RWPE1 (cell line): ENCODE results near the gene CTDNEP1.

Experiments used
- CTCF ChIA-PET: fragments of 350-600 bp; sonication (Branson Sonifier 250); formaldehyde crosslinking; extraction: SDS; loops from one replicate; lab custom pipeline; 2021; lab: Yijun Ruan, JAX
- POLR2A ChIA-PET: fragments of 400-600 bp; formaldehyde crosslinking; extraction: SDS; loops from one replicate; lab custom pipeline; 2020; ENCODE audit warnings: antibody characterized with exemption; ENCODE audit not compliant: low non-redundant PET; lab: Yijun Ruan, JAX
- DNase-seq: peaks from one replicate; pipeline ENCODE4 v3.0.0; 2012; ENCODE audit warnings: low spot score
- H3K27ac ChIP-seq: fragments of 450-650 bp; 2 replicates; pipeline ENCODE4 v1.5.1; 2017
- TF ChIP-seq, protein P1 (sequence below): fragments of 450-650 bp; conservative IDR thresholded peaks from 2 replicates; pipeline ENCODE4 v1.5.1; 2017; ENCODE audit warnings: low read depth, mild to moderate bottlenecking

The CTDNEP1 gene

DNA sequence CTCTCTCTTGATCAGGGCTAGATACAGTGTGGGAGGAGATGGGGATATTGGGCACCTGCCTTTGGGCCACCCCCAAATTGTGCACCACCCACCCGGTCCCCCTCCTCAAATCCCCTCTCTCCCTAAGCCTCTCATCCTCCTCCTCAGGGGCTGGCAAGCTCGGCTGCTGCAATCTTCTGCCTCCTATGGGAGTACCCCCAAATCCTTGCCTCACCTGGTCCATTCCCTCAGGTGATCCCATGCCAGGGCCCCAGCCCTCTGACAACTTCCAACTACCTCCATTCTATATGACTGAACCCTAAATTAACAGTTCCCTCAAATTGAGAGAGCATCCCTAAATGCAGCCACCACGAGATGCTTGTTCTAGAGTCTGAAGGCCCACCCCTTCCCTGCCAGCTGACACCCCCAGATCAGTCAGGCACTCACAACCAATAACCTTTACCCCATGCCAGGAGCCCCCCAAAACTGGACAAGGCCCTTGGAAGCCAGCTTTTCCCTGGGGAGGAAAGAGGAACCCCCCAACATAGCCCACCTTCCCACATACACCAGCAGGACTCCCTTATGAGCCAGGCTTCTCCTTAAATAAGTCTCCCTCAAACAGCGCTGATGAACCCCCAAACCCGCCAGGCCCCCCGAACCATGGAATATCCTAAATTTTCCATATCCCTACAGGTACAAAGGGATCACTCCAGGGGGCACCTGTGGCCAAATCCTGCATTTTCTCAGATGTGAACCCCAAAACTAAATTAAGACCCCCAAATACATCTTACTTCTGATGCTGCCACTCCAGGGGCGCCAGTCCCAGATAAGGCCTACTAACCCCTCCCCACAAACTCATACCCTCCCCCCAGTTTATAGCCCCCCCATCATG, 35.1 kb downstream of the CTDNEP1 start:
- H3K27ac ChIP-seq = peak overlapping the region; percentile 99
- DNase-seq = no peak
- POLR2A ChIA-PET = no interaction called here
- CTCF ChIA-PET = interaction anchor here (0.6 to 1.4 kb wide), 2 partner anchors 8 to 171 kb away, joined by 3 to 4 read pairs; no protein-coding TSS in a partner anchor
- TF ChIP-seq, protein P1, sequence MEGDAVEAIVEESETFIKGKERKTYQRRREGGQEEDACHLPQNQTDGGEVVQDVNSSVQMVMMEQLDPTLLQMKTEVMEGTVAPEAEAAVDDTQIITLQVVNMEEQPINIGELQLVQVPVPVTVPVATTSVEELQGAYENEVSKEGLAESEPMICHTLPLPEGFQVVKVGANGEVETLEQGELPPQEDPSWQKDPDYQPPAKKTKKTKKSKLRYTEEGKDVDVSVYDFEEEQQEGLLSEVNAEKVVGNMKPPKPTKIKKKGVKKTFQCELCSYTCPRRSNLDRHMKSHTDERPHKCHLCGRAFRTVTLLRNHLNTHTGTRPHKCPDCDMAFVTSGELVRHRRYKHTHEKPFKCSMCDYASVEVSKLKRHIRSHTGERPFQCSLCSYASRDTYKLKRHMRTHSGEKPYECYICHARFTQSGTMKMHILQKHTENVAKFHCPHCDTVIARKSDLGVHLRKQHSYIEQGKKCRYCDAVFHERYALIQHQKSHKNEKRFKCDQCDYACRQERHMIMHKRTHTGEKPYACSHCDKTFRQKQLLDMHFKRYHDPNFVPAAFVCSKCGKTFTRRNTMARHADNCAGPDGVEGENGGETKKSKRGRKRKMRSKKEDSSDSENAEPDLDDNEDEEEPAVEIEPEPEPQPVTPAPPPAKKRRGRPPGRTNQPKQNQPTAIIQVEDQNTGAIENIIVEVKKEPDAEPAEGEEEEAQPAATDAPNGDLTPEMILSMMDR = no peak

DNA sequence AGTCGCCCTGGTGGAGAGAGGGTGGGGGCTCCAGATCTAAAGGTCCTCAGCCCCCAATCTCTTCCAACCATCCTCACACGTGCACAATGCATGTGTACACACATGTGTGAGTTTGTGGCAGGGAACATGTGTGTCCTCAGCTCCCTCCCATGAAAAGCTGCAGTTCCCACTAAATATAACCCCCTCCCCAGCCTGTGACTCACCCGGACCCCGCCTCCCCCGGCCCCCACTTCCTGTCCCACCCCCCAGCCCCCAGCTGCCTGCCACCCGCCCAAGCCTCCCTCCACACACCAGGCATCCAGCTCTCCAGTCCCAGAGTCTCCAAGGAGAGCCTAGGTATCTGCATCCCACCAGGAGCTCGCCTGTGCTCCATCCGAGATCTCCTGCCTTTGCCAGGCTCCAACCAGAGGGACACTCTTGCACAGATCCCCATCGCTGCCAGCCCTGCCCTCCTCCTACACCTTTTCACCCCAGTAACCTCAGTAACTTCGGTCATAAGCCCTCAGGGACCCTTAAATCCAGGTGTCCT, 35.8 kb downstream of the CTDNEP1 start:
- peak overlapping the region; percentile 99 for H3K27ac ChIP-seq
- CTCF ChIA-PET = interaction anchor here (1.4 kb wide), 1 partner anchor 170 kb away, joined by 4 read pairs; no protein-coding TSS in a partner anchor
- no peak for DNase-seq
- POLR2A ChIA-PET = no interaction called here
- TF ChIP-seq, protein P1 = no peak

DNA sequence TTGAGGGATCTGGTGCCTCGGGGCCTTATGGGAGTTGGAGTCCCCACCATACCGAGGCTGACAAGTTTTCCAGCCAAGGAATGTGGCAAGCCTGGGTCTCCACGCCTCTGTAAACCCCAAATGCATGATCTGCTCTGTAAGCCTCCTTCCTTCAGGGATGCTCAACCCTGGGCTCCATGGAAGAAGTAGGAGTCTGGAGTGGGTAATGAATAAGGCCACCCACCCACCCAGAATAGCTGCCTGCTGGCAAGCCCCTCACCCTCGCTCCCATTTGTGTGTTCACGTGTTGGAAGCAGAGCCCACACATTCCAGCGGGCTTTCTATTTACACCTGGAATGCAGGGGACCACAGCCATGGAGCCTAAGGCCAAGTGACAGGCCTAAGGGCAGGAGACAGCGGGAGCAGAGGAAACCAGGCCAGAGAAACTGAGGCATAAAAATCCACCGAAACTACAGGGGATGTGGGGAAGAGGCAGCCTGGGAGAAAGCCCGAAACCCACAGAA, 36.3 kb downstream of the CTDNEP1 start:
- TF ChIP-seq, protein P1 = no peak
- ChIA-PET CTCF (interaction anchor here (0.6 to 1.4 kb wide), 2 partner anchors 102 to 169 kb away, joined by 3 to 4 read pairs; no protein-coding TSS in a partner anchor), POLR2A (no interaction called here)
- peak; percentile 94 for DNase-seq
- peak overlapping the region; percentile 99 for H3K27ac ChIP-seq

DNA sequence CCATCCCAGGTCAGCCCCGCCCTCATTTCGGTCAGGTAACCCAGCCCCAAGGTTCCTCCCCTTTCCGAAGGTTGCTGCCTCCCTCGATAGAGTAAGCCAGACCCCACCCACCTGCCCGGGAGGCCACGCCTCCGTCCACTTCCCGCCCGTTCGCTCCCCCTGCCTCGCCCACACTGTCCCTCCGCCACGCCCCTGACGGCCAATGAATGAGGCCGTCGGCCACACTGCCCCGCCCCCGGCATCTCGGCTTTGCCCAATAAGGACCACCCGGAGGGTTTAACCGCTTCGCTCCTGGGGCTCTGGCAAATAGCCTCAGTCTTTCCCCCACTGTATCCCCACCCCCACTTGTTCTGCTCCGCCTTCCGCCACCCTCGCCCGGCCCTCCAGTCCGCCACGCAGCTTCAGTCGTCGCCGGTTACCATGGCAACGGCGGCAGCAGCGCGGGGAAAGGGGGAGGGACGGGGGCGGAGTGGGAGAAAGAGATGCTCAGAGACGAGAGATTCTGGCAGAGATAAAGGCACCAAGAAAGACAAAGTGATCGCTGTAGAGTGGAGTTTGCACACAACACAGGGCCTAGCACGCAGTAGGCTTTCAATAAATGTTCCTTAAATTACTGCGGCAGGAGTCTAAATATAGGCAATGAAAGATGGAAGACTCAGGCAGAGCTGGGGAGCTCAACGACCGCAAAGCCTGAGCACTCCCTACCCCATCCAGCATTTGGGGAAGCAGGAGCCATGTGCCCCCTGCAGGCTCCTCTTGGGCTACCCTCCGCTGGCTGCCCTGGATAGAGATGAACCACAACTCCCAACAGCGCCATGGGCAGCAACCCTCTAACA, 37.0 kb downstream of the CTDNEP1 start:
- TF ChIP-seq, protein P1 = peak; percentile 60
- ChIA-PET POLR2A (no interaction called here), CTCF (interaction anchor here (0.6 kb wide), 1 partner anchor 101 kb away, joined by 3 read pairs; no protein-coding TSS in a partner anchor)
- DNase-seq = peak; percentile 98
- peak overlapping the region; percentile 99 for H3K27ac ChIP-seq

DNA sequence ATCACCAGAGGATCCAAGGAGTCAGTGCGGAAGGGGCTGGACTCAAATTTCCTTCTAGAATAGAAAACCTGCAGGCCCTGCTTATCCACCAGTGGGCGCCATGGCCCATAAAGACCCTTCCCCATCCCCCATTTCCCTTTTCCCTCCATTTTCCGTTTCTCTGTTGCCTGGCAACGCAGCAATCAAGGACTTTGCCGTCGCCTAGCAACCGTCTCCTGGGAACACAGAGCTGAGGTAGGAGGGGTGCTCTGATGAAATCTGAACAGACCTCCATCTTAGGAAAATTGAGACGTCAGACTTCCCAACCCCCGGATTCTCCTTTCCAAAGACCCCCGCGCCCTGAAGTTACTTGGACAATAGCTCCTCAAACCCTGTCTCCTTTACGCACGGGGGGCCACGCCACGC, 37.6 kb downstream of the CTDNEP1 start:
- H3K27ac ChIP-seq = peak overlapping the region; percentile 99
- TF ChIP-seq, protein P1 = no peak
- ChIA-PET POLR2A (no interaction called here), CTCF (no interaction called here)
- peak; percentile 73 for DNase-seq
